Body of pancreas (tissue), 4 donors: ENCODE measurements around the gene AFAP1L1. TPM values are rescaled to one million over a fixed set of nuclear protein-coding genes. Genes with fewer than 3 reads are reported as not detected.

Experiments
- ATAC-seq: fragments of 150-250 bp; one replicate; pipeline ENCODE4 v1.9.1; 2016
- DNase-seq, 4 donors: peaks; one replicate each; pipeline ENCODE4 v3.0.0-alpha.2; 2019
- H3K27ac ChIP-seq, 4 donors: fragments of 200-600 bp; sonication (generic); 1 replicate in 3 of 4; 2 replicates in 1 of 4; pipeline versions ENCODE4 v1.5.1 to v1.6.1; 2016 to 2019; ENCODE audit warnings: mild to moderate bottlenecking in 1 of 4, mixed read lengths in 1 of 4, moderate library complexity in 1 of 4
- H3K27me3 ChIP-seq, 2 donors: fragments of 200-600 bp; sonication (generic); one replicate each; pipeline ENCODE4 v1.6.0; 2016; ENCODE audit warnings: mild to moderate bottlenecking in 1 of 2
- H3K36me3 ChIP-seq, 2 donors: fragments of 200-600 bp; sonication (generic); replicated peaks in 1 of 2; 2 replicates each; pipeline ENCODE4 v1.5.1; 2016; ENCODE audit warnings: low read depth in 2 of 2; ENCODE audit not compliant: insufficient read depth in 1 of 2
- H3K4me1 ChIP-seq: fragments of 200-600 bp; sonication (generic); one replicate; pipeline ENCODE4 v1.6.0; 2016
- H3K4me3 ChIP-seq, 2 donors: fragments of 200-600 bp; sonication (generic); 1 replicate in 1 of 2; 2 replicates in 1 of 2; pipeline ENCODE4 v1.5.1; 2016 to 2019
- H3K9me3 ChIP-seq, 3 donors: fragments of 200-600 bp; sonication (generic); 1 replicate in 2 of 3; 2 replicates in 1 of 3; pipeline ENCODE4 v1.5.1; 2016
- POLR2A ChIP-seq, 3 donors: fragments of 450-650 bp; IDR thresholded peaks; one replicate each; pipeline ENCODE4 v1.6.1; 2016; ENCODE audit warnings: antibody characterized with exemption in 3 of 3, mild to moderate bottlenecking in 2 of 3
- WGBS, 2 donors: methylation state at CpG; one replicate each; pipeline ENCODE4 v1.1.5; 2017; 5-methylcytosine and 5-hydroxymethylcytosine counted together
- intact Hi-C: fragments of 100-400 bp; cut with DNase I; formaldehyde crosslinking; loops from one replicate; pipeline ENCODE4 v1.15.1; 2023
- total RNA-seq, 2 donors: library from RNA; depleted of rRNA; stranded (reverse); fragments of >200 nt; gene quantifications; one replicate each; pipeline ENCODE4 v1.1.0, GENCODE V29; 2016
- TF ChIP-seq, protein P1 (sequence below), 7 experiments: fragments of 450-650 bp in 4 of 7; fragments of 200-600 bp in 3 of 7; sonication (generic) in 3 of 7; IDR thresholded peaks; one replicate each; pipeline ENCODE4 v1.5.1; 2016 to 2019; ENCODE audit warnings: antibody characterized with exemption in 7 of 7

AFAP1L1 gene
- total RNA-seq, 2 donors from 2014 or later, result 2.9 to 5.9 TPM

DNA sequence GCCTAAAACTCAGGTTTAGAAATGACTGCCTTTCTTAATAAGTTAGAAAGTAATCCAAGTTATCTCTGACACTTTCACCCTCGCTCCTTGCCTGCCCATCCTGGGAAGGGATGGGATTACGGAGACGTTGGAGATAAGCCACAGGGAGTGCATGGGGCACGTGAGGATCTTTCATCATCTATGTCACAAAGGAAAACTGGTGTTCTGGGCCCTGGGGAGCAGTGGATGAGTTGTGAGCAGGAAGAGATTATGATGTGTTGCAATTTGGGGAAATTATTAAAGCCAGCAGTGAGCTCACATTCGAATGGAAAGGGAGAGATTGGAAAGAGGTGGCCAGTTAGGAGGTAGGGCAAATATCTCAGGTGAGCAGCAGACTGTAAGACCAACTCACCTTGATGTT, 12.8 kb downstream of the AFAP1L1 start:
- H3K27me3 ChIP-seq, result no peaks in the 10 kb centered on the region
- intact Hi-C loops, result no loop called here
- no peaks in the 10 kb centered on the region for H3K36me3 ChIP-seq
- 45 to 49% methylated on average over 5 of the region's 5 CpGs for WGBS, 2 donors
- H3K9me3 ChIP-seq, result no peaks in the 10 kb centered on the region
- no peak for ATAC-seq
- no peaks in the 10 kb centered on the region for H3K4me1 ChIP-seq
- DNase-seq, result peak in 2 of 4 donors; percentile 16 to 26
- H3K27ac ChIP-seq, result no peak overlapping the region
- TF ChIP-seq, protein P1, sequence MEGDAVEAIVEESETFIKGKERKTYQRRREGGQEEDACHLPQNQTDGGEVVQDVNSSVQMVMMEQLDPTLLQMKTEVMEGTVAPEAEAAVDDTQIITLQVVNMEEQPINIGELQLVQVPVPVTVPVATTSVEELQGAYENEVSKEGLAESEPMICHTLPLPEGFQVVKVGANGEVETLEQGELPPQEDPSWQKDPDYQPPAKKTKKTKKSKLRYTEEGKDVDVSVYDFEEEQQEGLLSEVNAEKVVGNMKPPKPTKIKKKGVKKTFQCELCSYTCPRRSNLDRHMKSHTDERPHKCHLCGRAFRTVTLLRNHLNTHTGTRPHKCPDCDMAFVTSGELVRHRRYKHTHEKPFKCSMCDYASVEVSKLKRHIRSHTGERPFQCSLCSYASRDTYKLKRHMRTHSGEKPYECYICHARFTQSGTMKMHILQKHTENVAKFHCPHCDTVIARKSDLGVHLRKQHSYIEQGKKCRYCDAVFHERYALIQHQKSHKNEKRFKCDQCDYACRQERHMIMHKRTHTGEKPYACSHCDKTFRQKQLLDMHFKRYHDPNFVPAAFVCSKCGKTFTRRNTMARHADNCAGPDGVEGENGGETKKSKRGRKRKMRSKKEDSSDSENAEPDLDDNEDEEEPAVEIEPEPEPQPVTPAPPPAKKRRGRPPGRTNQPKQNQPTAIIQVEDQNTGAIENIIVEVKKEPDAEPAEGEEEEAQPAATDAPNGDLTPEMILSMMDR (IDR thresholded peaks at IDR 0.05), result no peak
- TF ChIP-seq POLR2A (IDR thresholded peaks at IDR 0.05), result no peak
- no peak overlapping the region for H3K4me3 ChIP-seq

DNA sequence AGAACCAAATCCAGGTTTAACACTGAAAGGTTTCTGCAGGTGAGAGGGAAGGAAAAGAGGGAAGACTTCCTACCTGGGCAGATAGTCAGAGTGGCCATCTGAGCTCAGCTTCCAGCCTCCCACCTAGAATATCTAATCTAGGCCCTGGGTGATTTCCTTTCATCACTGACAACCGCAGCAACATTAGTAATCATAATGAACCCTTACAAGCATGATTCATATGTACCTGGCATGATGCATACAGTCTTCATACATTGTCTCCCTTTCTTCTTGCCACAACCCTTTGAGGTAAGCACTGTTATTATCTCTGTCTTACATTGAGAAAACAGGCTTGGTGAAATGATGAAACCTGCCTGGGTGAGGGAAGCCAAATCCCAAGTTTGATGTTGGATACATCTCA, 13.5 kb downstream of the AFAP1L1 start:
- ATAC-seq, result no peak
- Histone ChIP-seq H3K27ac (no peak overlapping the region), H3K4me1 (no peaks in the 10 kb centered on the region), H3K9me3 (no peaks in the 10 kb centered on the region), H3K4me3 (no peak overlapping the region), H3K36me3 (no peaks in the 10 kb centered on the region), H3K27me3 (no peaks in the 10 kb centered on the region)
- DNase-seq, result no peak
- no peak for TF ChIP-seq POLR2A (IDR thresholded peaks at IDR 0.05)
- TF ChIP-seq, protein P1 (IDR thresholded peaks at IDR 0.05), result no peak
- intact Hi-C loops, result no loop called here
- 71 to 85% methylated on average over 1 of the region's 1 CpG for WGBS, 2 donors

GRCh38 chr5:149288436-149288835, 16.8 kb downstream of the AFAP1L1 start:
- 76 to 93% methylated on average over 3 to 8 of the region's 8 CpGs for WGBS, 2 donors
- peak overlapping the region in 1 of 4 donors; percentile 28 for H3K27ac ChIP-seq
- DNase-seq (no peak), ATAC-seq (peak; percentile 30)
- TF ChIP-seq, protein P1 (IDR thresholded peaks at IDR 0.05), result no peak
- TF ChIP-seq POLR2A (IDR thresholded peaks at IDR 0.05), result no peak
- no peaks in the 10 kb centered on the region for H3K27me3 ChIP-seq
- intact Hi-C loops, result no loop called here
- H3K36me3 ChIP-seq, result no peaks in the 10 kb centered on the region
- H3K4me3 ChIP-seq, result no peak overlapping the region
- H3K4me1 ChIP-seq, result no peaks in the 10 kb centered on the region
- no peaks in the 10 kb centered on the region for H3K9me3 ChIP-seq

GRCh38 chr5:149289301-149289700, 17.6 kb downstream of the AFAP1L1 start:
- no peaks in the 10 kb centered on the region for H3K27me3 ChIP-seq
- H3K4me3 ChIP-seq, result no peak overlapping the region
- WGBS, 2 donors, result 54 to 71% methylated on average over 6 to 7 of the region's 7 CpGs
- H3K27ac ChIP-seq, result peak overlapping the region in 1 of 4 donors; percentile 26
- H3K9me3 ChIP-seq, result no peaks in the 10 kb centered on the region
- no peaks in the 10 kb centered on the region for H3K4me1 ChIP-seq
- TF ChIP-seq POLR2A (IDR thresholded peaks at IDR 0.05), result no peak
- TF ChIP-seq, protein P1 (IDR thresholded peaks at IDR 0.05), result no peak
- DNase-seq, result no peak
- intact Hi-C loops, result no loop called here
- peak; percentile 45 for ATAC-seq
- H3K36me3 ChIP-seq, result no peaks in the 10 kb centered on the region
